ENCODE data around the gene RCOR2.

- TF ChIP-seq CTCF (IDR thresholded peaks at IDR 0.05) (no peak), POLR2A (IDR thresholded peaks at IDR 0.05) (no peak), EP300 (IDR thresholded peaks at IDR 0.05) (no peak)
Measured at GRCh38 chr11:63877658-63878241, 39.2 kb downstream of the RCOR2 start.
